Activated CD4-positive, alpha-beta memory T cell treated with anti-CD3 and anti-CD28 coated beads, Interleukin-2, amount 10 ng/mL, durations not matched to agents 7 days and 5 days (primary cell): ENCODE measurements around the gene CAMTA1. TPM values are rescaled to one million over a fixed set of nuclear protein-coding genes. Genes with fewer than 3 reads are reported as not detected.

Source experiments
- CTCF ChIA-PET: fragments of 350-600 bp; sonication (Branson Sonifier 250); formaldehyde crosslinking; loops from one replicate; lab custom pipeline; 2021; ENCODE audit warnings: antibody characterized with exemption, inconsistent platforms; lab: Charles Lee
- POLR2A ChIA-PET: fragments of 350-600 bp; sonication (Branson Sonifier 250); formaldehyde crosslinking; loops from one replicate; lab custom pipeline; 2021; ENCODE audit warnings: antibody characterized with exemption; lab: Charles Lee
- DNase-seq: peaks from one replicate; pipeline ENCODE4 v3.0.0-alpha.2; 2020
- H3K27ac Mint-ChIP-seq: one replicate; pipeline ENCODE4 v1.8.0; 2021; ENCODE audit warnings: mild to moderate bottlenecking, mixed read lengths
- H3K27me3 Mint-ChIP-seq: one replicate; pipeline ENCODE4 v1.8.0; 2021; ENCODE audit warnings: mixed read lengths
- H3K36me3 Mint-ChIP-seq: one replicate; pipeline ENCODE4 v1.8.0; 2021; ENCODE audit warnings: low read depth, mixed read lengths
- H3K4me1 Mint-ChIP-seq: one replicate; pipeline ENCODE4 v1.8.0; 2021; ENCODE audit warnings: mixed read lengths
- H3K4me3 Mint-ChIP-seq: one replicate; pipeline ENCODE4 v1.8.0; 2021; ENCODE audit warnings: mild to moderate bottlenecking, mixed read lengths
- H3K9me3 Mint-ChIP-seq: one replicate; pipeline ENCODE4 v1.8.0; 2021; ENCODE audit warnings: mixed read lengths
- total RNA-seq, 2 experiments: library from RNA; stranded (reverse); gene quantifications; one replicate each; pipeline ENCODE4 v1.2.3, GENCODE V29; 2021

CAMTA1 gene
- total RNA-seq, 2 experiments from 2014 or later = 43.0 to 47.3 TPM

GRCh38 chr1:7516929-7517328, 731.7 kb downstream of the CAMTA1 start:
- Mint-ChIP-seq H3K4me1 (no peaks in the 10 kb centered on the region), H3K9me3 (no peaks in the 10 kb centered on the region), H3K4me3 (no peak overlapping the region), H3K36me3 (no peaks in the 10 kb centered on the region), H3K27me3 (no peaks in the 10 kb centered on the region), H3K27ac (no peak overlapping the region)
- ChIA-PET CTCF (no interaction called here), POLR2A (no interaction called here)
- no peak for DNase-seq

DNA sequence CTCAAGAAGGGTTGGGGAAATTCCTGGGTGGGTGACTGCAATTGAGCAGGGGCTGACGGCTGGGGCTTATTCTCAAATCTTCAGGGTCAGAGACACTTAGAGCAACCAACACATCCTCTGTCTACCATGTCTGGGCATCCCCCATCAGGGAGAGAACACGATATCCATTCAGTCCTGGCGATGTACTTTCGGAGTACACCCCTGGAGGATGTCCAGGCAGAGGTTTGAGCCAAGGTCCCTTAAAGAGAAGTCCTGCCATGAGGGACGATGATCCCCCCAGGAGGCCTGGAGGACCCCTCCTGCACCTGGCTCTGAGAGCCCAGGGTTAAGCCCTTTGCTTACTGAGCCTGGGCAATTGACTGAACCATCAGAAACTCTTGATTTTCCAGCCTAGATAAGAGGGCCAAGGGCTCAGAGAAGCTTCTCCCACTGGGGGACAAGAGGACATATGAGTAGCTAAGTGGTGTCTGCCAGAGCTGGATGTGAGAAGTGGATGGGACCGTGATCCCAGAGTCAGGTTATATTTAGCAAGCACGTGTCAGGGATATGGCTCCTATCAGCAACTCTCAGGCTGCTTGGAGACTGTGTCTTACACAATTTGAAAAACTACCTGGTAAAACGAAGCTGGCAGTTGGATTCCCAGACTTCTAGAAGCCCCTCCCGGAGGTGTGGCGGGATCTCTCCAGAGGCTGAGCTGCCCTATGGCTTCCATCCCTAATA, 732.5 kb downstream of the CAMTA1 start:
- H3K4me3 Mint-ChIP-seq = no peak overlapping the region
- peaks cover 3% of the 10 kb centered on the region for H3K27me3 Mint-ChIP-seq
- no peaks in the 10 kb centered on the region for H3K9me3 Mint-ChIP-seq
- no peak for DNase-seq
- POLR2A ChIA-PET = no interaction called here
- CTCF ChIA-PET = no interaction called here
- no peaks in the 10 kb centered on the region for H3K4me1 Mint-ChIP-seq
- H3K36me3 Mint-ChIP-seq = no peaks in the 10 kb centered on the region
- H3K27ac Mint-ChIP-seq = no peak overlapping the region

GRCh38 chr1:7518411-7518810, 733.2 kb downstream of the CAMTA1 start:
- Mint-ChIP-seq H3K36me3 (no peaks in the 10 kb centered on the region), H3K9me3 (no peaks in the 10 kb centered on the region), H3K27me3 (peaks cover 3% of the 10 kb centered on the region), H3K4me1 (no peaks in the 10 kb centered on the region), H3K4me3 (no peak overlapping the region), H3K27ac (no peak overlapping the region)
- ChIA-PET POLR2A (no interaction called here), CTCF (no interaction called here)
- no peak for DNase-seq

DNA sequence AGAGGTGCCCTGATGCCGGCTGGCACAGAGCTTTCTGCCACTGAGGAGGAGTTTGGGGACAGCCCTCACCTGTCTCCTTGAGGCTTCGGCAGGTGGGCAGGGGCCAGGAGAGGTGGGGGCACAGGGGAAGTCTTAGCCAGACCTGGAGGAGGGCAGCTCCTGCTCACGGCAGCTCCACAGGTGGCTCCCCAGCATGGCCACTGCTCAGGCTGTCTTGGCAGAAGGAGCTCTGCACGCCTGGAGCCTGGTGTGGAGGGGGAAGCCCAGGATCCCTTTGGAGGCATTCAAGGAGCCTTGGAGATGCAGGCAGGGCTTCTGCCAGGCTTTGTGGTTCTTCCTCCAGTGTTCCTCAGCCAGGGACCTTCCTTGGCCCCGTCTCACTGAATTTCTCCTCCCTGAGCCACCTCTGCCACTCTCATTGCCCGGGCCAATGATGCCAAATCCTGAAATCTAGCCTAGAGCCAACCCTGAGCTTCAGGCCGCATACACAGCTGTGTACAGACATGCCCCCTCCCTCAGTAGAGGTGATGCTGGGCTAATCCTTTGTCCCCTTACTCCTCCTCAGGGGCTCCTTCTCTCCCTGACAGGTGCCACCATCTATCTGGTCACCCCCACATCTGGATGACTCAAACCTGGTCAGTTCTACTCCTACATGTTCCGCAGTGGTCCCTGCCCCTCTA, 734.1 kb downstream of the CAMTA1 start:
- no peak overlapping the region for H3K4me3 Mint-ChIP-seq
- ChIA-PET POLR2A (no interaction called here), CTCF (no interaction called here)
- peaks cover 3% of the 10 kb centered on the region for H3K27me3 Mint-ChIP-seq
- no peak for DNase-seq
- no peak overlapping the region for H3K27ac Mint-ChIP-seq
- H3K4me1 Mint-ChIP-seq = no peaks in the 10 kb centered on the region
- no peaks in the 10 kb centered on the region for H3K36me3 Mint-ChIP-seq
- no peaks in the 10 kb centered on the region for H3K9me3 Mint-ChIP-seq

DNA sequence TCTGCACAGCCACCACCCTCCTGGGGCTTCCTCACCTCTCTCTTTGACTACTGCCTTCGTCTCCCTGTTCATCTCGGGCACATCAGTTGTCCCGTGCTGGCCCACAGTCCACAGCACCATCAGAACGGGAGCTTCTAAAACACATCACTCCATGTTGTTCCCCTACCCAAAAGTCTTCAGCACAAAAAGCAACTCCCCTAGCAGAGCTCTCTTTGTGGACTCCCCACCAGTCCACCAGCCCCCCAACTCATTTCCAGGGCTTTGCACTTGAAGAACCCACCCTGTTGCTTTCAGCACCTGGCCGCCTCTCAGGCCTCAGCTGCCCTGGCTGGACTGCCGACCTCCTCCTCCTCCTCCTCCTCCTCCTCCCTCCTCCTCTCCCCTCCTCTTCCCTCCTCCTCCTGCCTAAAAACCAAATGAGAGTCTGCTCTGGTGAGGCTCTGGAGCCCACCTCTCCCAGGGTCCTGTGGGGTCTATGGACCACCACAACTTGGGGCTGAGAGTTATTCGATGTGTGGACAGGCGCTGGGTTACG, 734.7 kb downstream of the CAMTA1 start:
- ChIA-PET POLR2A (no interaction called here), CTCF (no interaction called here)
- Mint-ChIP-seq H3K27ac (no peak overlapping the region), H3K36me3 (no peaks in the 10 kb centered on the region), H3K4me3 (no peak overlapping the region), H3K27me3 (peaks cover 3% of the 10 kb centered on the region), H3K9me3 (no peaks in the 10 kb centered on the region), H3K4me1 (no peaks in the 10 kb centered on the region)
- no peak for DNase-seq

DNA sequence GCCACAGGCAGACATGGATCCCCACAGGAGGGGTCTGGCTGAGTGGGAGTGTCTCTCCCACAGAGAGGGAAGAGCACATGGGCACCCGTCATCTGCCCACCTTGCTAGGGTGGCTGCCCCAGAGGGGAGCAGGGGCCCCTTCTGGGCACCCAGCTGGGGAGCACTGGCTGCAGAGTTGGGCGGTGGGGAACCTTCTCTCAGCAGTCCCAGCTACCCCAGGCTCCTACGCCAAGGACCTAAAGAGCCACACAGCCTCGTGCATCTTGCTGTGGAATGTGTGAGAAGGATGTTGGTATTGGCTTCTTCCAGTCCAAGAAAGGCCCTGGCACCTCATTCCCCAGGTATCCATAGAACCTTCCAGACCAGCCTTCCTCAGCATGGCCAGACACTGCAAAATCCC, 735.2 kb downstream of the CAMTA1 start:
- Mint-ChIP-seq H3K4me1 (no peaks in the 10 kb centered on the region), H3K4me3 (no peak overlapping the region), H3K36me3 (no peaks in the 10 kb centered on the region), H3K27ac (no peak overlapping the region), H3K9me3 (no peaks in the 10 kb centered on the region), H3K27me3 (peaks cover 3% of the 10 kb centered on the region)
- POLR2A ChIA-PET = no interaction called here
- DNase-seq = no peak
- CTCF ChIA-PET = no interaction called here

DNA sequence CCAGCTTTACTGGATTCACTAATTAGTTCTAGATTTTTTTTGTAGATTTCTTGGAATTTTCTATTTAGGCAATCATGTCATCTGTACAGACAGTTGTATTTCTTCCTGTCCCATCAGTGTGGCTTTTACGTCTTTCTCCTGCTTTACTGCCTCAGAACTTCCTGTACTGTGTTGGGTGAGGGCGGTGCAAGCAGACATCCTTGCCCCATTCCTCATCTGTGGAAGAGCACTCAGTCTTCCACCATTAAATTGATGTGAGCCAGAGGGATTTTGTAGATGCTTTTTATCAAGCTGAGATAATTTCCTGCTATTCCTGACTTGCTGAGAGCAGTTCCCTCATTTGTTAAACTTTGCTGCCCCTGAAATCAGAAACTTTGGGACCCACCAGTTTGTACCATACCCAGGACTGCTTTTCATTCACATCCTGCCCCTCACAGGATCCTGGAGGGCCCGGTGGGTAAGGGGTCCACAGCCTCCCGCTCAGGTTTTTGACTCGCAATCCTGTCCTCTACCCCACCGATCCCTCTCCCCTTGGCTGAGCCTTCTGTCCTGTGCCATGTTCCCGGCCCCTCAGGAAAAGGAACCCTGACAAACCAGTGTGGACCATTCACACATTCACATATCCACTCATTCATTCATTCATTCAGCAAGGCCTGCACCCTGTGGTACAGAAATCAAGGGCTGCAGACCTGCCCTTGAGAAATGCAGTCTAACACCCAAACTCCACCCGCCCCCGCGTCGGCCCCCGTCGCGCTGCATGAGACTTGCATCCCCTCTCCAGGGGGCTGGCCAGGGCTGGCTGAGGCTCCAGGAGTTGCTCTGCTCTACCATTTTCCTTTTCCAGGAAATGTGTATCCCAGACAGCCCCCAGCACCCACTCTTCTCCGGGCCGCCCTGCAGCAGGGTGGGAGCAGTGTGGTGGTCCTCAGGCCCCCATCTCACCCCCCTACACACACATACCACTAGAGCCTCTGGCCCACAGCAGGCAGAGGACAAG, 739.4 kb downstream of the CAMTA1 start:
- ChIA-PET POLR2A (no interaction called here), CTCF (no interaction called here)
- Mint-ChIP-seq H3K36me3 (no peaks in the 10 kb centered on the region), H3K9me3 (no peaks in the 10 kb centered on the region), H3K27ac (no peak overlapping the region), H3K4me1 (peaks cover 5% of the 10 kb centered on the region), H3K4me3 (no peak overlapping the region), H3K27me3 (peaks cover 3% of the 10 kb centered on the region)
- DNase-seq = no peak

- no peak for DNase-seq
- CTCF ChIA-PET = no interaction called here
- H3K4me3 Mint-ChIP-seq = no peak overlapping the region
- H3K4me1 Mint-ChIP-seq = peaks cover 5% of the 10 kb centered on the region
- no peaks in the 10 kb centered on the region for H3K36me3 Mint-ChIP-seq
- peaks cover 3% of the 10 kb centered on the region for H3K27me3 Mint-ChIP-seq
- no peak overlapping the region for H3K27ac Mint-ChIP-seq
- POLR2A ChIA-PET = no interaction called here
- H3K9me3 Mint-ChIP-seq = no peaks in the 10 kb centered on the region
These were observed 740.2 kb downstream of the CAMTA1 start for GRCh38 chr1:7525338-7526063.

- H3K27me3 Mint-ChIP-seq = peaks cover 3% of the 10 kb centered on the region
- no peaks in the 10 kb centered on the region for H3K9me3 Mint-ChIP-seq
- H3K36me3 Mint-ChIP-seq = no peaks in the 10 kb centered on the region
- H3K4me1 Mint-ChIP-seq = peaks cover 5% of the 10 kb centered on the region
- ChIA-PET CTCF (no interaction called here), POLR2A (no interaction called here)
- H3K27ac Mint-ChIP-seq = no peak overlapping the region
- no peak for DNase-seq
- no peak overlapping the region for H3K4me3 Mint-ChIP-seq
These were observed 741.1 kb downstream of the CAMTA1 start for GRCh38 chr1:7526196-7526866.

DNA sequence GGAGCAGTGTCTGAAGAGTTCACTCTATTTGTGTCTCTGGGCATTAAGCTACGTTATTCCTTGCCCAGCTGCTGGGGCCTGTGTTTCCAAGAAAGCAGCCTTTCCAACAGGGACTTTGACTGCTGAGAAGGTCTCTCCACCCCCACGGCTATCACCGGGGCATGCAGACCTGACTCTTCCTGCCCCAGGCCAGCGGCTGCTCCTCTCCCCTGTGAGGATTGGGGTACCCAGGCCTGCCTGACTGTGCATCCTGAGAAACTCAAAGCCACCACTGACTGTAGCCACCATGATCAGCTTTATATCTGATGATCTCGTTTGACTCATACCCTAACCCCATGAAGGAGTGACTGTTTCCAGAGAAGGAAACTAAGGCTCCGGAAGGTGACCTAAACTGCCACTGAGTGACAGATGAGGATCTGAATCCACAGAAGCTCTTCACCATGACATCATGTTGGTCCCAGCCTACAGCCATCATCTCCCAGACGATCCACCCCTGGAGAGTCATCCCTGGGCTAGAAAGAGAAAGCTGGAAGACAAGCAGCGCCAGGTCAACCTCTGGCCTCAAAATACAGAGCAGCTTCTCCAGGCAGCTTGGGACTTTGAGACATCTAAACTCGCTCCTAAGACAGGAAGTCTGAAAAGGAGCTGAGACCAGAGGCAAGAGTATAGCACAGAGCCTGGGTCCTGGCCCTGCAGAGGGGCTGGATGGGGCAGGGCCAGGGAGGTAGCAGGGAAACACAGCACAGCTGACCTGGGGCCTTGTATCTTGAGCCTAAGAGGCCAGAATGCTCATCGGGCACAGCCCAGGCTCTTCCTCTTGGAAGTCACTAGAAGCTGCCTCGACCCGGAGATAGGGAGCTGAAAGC, 741.8 kb downstream of the CAMTA1 start:
- peaks cover 5% of the 10 kb centered on the region for H3K4me1 Mint-ChIP-seq
- no peaks in the 10 kb centered on the region for H3K9me3 Mint-ChIP-seq
- ChIA-PET CTCF (no interaction called here), POLR2A (no interaction called here)
- no peak overlapping the region for H3K27ac Mint-ChIP-seq
- DNase-seq = no peak
- H3K4me3 Mint-ChIP-seq = no peak overlapping the region
- no peaks in the 10 kb centered on the region for H3K36me3 Mint-ChIP-seq
- H3K27me3 Mint-ChIP-seq = peaks cover 3% of the 10 kb centered on the region

- CTCF ChIA-PET = no interaction called here
- Mint-ChIP-seq H3K4me1 (peaks cover 5% of the 10 kb centered on the region), H3K4me3 (no peak overlapping the region), H3K27me3 (no peaks in the 10 kb centered on the region), H3K36me3 (no peaks in the 10 kb centered on the region), H3K27ac (no peak overlapping the region), H3K9me3 (no peaks in the 10 kb centered on the region)
- POLR2A ChIA-PET = no interaction called here
- DNase-seq = no peak
These were observed 742.4 kb downstream of the CAMTA1 start for GRCh38 chr1:7527733-7528045.
